H9 (cell line): Measurements from ENCODE around the gene ATPAF1. TPM values are rescaled to one million over a fixed set of nuclear protein-coding genes. Genes with fewer than 3 reads are reported as not detected.

Experiments used
- DNase-seq: peaks from one replicate; pipeline ENCODE4 v3.0.0-alpha.2; 2017
- H2AFZ ChIP-seq: one replicate; pipeline ENCODE4 v1.6.1; 2013; ENCODE audit warnings: mild to moderate bottlenecking, low read length, control low read depth, moderate library complexity
- H2AK5ac ChIP-seq: 2 replicates; pipeline ENCODE4 v1.6.1; 2013; ENCODE audit warnings: low read length, control low read depth, mixed read lengths; ENCODE audit not compliant: insufficient read length
- H2BK120ac ChIP-seq: one replicate; pipeline ENCODE4 v1.6.1; 2013; ENCODE audit warnings: low read depth, mild to moderate bottlenecking, low read length, control low read depth, inconsistent platforms; ENCODE audit not compliant: poor library complexity, severe bottlenecking
- H2BK12ac ChIP-seq: 2 replicates; pipeline ENCODE4 v1.6.1; 2013; ENCODE audit warnings: low read length, control low read depth, mixed read lengths, low read depth; ENCODE audit not compliant: insufficient read length
- H2BK15ac ChIP-seq: 2 replicates; pipeline ENCODE4 v1.6.1; 2013; ENCODE audit warnings: low read depth, low read length, control low read depth
- H2BK20ac ChIP-seq: one replicate; pipeline ENCODE4 v1.6.1; 2013; ENCODE audit warnings: low read depth, mild to moderate bottlenecking, low read length, control low read depth, inconsistent platforms; ENCODE audit not compliant: poor library complexity, severe bottlenecking
- H2BK5ac ChIP-seq: 2 replicates; pipeline ENCODE4 v1.6.1; 2013; ENCODE audit warnings: low read length, control low read depth, mixed read lengths; ENCODE audit not compliant: insufficient read length
- H3K14ac ChIP-seq: 2 replicates; pipeline ENCODE4 v1.6.1; 2013; ENCODE audit warnings: low read length, control low read depth; ENCODE audit not compliant: insufficient read depth
- H3K18ac ChIP-seq: 2 replicates; pipeline ENCODE4 v1.6.1; 2013; ENCODE audit warnings: low read depth, mild to moderate bottlenecking, mixed read lengths, low read length, control low read depth; ENCODE audit not compliant: insufficient read length
- H3K23ac ChIP-seq: 2 replicates; pipeline ENCODE4 v1.6.1; 2013; ENCODE audit warnings: low read length, control low read depth, mixed read lengths, low read depth; ENCODE audit not compliant: insufficient read length
- H3K23me2 ChIP-seq: 2 replicates; pipeline ENCODE4 v1.6.1; 2013; ENCODE audit warnings: low read depth, mild to moderate bottlenecking, mixed read lengths, low read length, control low read depth; ENCODE audit not compliant: insufficient read length, poor library complexity, severe bottlenecking
- H3K27ac ChIP-seq: 2 replicates; pipeline ENCODE4 v1.5.1; 2013; ENCODE audit warnings: low read length, control low read depth, mixed read lengths, low read depth; ENCODE audit not compliant: insufficient read length
- H3K27me3 ChIP-seq: 2 replicates; pipeline ENCODE4 v1.6.1; 2013; ENCODE audit warnings: low read length, control low read depth, inconsistent platforms; ENCODE audit not compliant: insufficient read depth
- H3K4ac ChIP-seq: 2 replicates; pipeline ENCODE4 v1.6.1; 2013; ENCODE audit warnings: low read depth, mild to moderate bottlenecking, control low read depth, inconsistent platforms, low read length, moderate library complexity
- H3K4me1 ChIP-seq: 2 replicates; pipeline ENCODE4 v1.6.1; 2013; ENCODE audit warnings: low read length, control low read depth, inconsistent platforms; ENCODE audit not compliant: insufficient read depth
- H3K4me2 ChIP-seq: 2 replicates; pipeline ENCODE4 v1.6.1; 2013; ENCODE audit warnings: low read length, control low read depth, mixed read lengths; ENCODE audit not compliant: insufficient read length, insufficient read depth
- H3K56ac ChIP-seq: 2 replicates; pipeline ENCODE4 v1.6.1; 2013; ENCODE audit warnings: low read depth, mild to moderate bottlenecking, mixed read lengths, low read length, control low read depth; ENCODE audit not compliant: insufficient read length
- H3K79me1 ChIP-seq: 2 replicates; pipeline ENCODE4 v1.6.1; 2013; ENCODE audit warnings: low read depth, mild to moderate bottlenecking, moderate library complexity, low read length, control low read depth, inconsistent platforms; ENCODE audit not compliant: insufficient read depth, poor library complexity, severe bottlenecking
- H3K79me2 ChIP-seq: 2 replicates; pipeline ENCODE4 v1.6.1; 2013; ENCODE audit warnings: low read length, control low read depth, inconsistent platforms; ENCODE audit not compliant: insufficient read depth
- H3K9ac ChIP-seq: 2 replicates; pipeline ENCODE4 v1.6.1; 2013; ENCODE audit warnings: low read length, control low read depth, mixed read lengths; ENCODE audit not compliant: insufficient read length; ENCODE audit errors: extremely low read depth
- H3K9me3 ChIP-seq: one replicate; pipeline ENCODE4 v1.6.1; 2013; ENCODE audit warnings: low read depth, low read length, inconsistent platforms; ENCODE audit not compliant: control insufficient read depth
- H3T11ph ChIP-seq: one replicate; pipeline ENCODE4 v1.6.1; 2013; ENCODE audit warnings: mild to moderate bottlenecking, low read length, control low read depth, inconsistent platforms
- H4K20me1 ChIP-seq: one replicate; pipeline ENCODE4 v1.6.1; 2013; ENCODE audit not compliant: control insufficient read depth, insufficient read length, insufficient read depth
- H4K5ac ChIP-seq: 2 replicates; pipeline ENCODE4 v1.6.1; 2013; ENCODE audit warnings: low read depth, mild to moderate bottlenecking, mixed read lengths, low read length, control low read depth; ENCODE audit not compliant: insufficient read length
- H4K8ac ChIP-seq: replicated peaks from 2 replicates; pipeline ENCODE4 v1.6.1; 2013; ENCODE audit warnings: low read length, control low read depth, mixed read lengths, low read depth; ENCODE audit not compliant: insufficient read length
- H4K91ac ChIP-seq: 2 replicates; pipeline ENCODE4 v1.6.1; 2013; ENCODE audit warnings: low read depth, mild to moderate bottlenecking, moderate library complexity, mixed read lengths, low read length, control low read depth; ENCODE audit not compliant: insufficient read length
- H3K27ac Mint-ChIP-seq, 3 experiments: 2 replicates in 2 of 3; 3 replicates in 1 of 3; pipeline ENCODE4 v1.8.0; 2020 to 2021; ENCODE audit warnings: mixed read lengths in 3 of 3, mild to moderate bottlenecking in 1 of 3, moderate library complexity in 1 of 3
- H3K27me3 Mint-ChIP-seq: 2 replicates; pipeline ENCODE4 v1.8.0; 2021; ENCODE audit warnings: low read depth, mild to moderate bottlenecking, moderate library complexity, mixed read lengths
- H3K36me3 Mint-ChIP-seq, 3 experiments: 2 replicates in 2 of 3; 3 replicates in 1 of 3; pipeline ENCODE4 v1.8.0; 2020 to 2021; ENCODE audit warnings: low read depth in 3 of 3, mixed read lengths in 3 of 3; ENCODE audit not compliant: insufficient read depth in 1 of 3
- H3K4me1 Mint-ChIP-seq, 2 experiments: 2 replicates each; pipeline ENCODE4 v1.8.0; 2020; ENCODE audit warnings: mixed read lengths in 2 of 2
- H3K4me3 Mint-ChIP-seq, 2 experiments: 2 replicates in 1 of 2; 3 replicates in 1 of 2; pipeline ENCODE4 v1.8.0; 2020 to 2021; ENCODE audit warnings: mild to moderate bottlenecking in 2 of 2, mixed read lengths in 2 of 2, moderate library complexity in 1 of 2
- H3K9me3 Mint-ChIP-seq, 2 experiments: 2 replicates in 1 of 2; 3 replicates in 1 of 2; pipeline ENCODE4 v1.8.0; 2020; ENCODE audit warnings: mild to moderate bottlenecking in 2 of 2, mixed read lengths in 2 of 2, moderate library complexity in 1 of 2
- WGBS: extraction: QIAGEN DNeasy Blood & Tissue Kit; methylation state at CpG from one replicate; pipeline ENCODE4 v1.1.7; 2013; ENCODE audit warnings: missing lambda C conversion rate, low lambda C conversion rate, mixed read lengths; ENCODE audit not compliant: insufficient read length; ENCODE audit errors: extremely low coverage; 5-methylcytosine and 5-hydroxymethylcytosine counted together
- total RNA-seq: library from RNA; stranded (reverse); gene quantifications from 2 replicates; pipeline ENCODE4 v1.2.1, GENCODE V29; 2021
- TF ChIP-seq, protein P1 (sequence below): fragments of 200-600 bp; sonication (generic); conservative IDR thresholded peaks from 3 replicates; pipeline ENCODE4 v1.8.0; 2021; ENCODE audit warnings: antibody characterized with exemption, mild to moderate bottlenecking

The ATPAF1 gene
- total RNA-seq, 1 experiment from 2014 or later: 57.3 TPM

DNA sequence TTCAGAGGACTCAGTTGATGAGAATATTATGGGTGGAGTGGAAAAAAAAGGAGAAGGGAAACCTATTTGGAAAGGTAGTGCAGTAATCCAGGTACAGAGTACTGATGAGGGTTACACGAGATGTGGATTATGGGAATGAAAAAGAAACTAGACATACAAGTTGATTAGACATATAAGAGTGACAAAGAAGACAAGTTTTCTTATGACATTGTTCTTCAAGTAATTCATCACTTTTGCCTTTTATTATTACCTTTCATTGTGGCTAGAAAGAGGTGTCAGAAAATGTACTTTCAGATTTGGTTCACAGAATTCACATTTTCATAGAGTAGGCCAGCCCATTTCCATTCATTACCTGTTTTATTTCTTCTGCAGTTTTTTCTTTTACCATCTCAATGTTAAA, 10.4 kb downstream of the ATPAF1 start:
- Histone ChIP-seq H3K79me2 (no peaks in the 10 kb centered on the region), H4K91ac (no peak overlapping the region), H3K56ac (no peak overlapping the region), H3K4me2 (no peak overlapping the region), H3K14ac (no peak overlapping the region), H3K4ac (no peak overlapping the region), H3K18ac (no peak overlapping the region), H4K20me1 (no peaks in the 10 kb centered on the region), H3K27ac (no peak overlapping the region), H2BK5ac (no peak overlapping the region), H2BK12ac (no peak overlapping the region), H4K5ac (no peak overlapping the region), H3K9ac (no peak overlapping the region), H2AFZ (no peak overlapping the region), H3K79me1 (no peaks in the 10 kb centered on the region), H3K9me3 (no peaks in the 10 kb centered on the region), H2BK20ac (no peak overlapping the region), H3K23me2 (no peaks in the 10 kb centered on the region), H3T11ph (no peak overlapping the region), H2BK120ac (no peak overlapping the region), H3K27me3 (no peaks in the 10 kb centered on the region), H3K4me1 (no peaks in the 10 kb centered on the region), H4K8ac (no peak overlapping the region), H2AK5ac (no peak overlapping the region), H2BK15ac (no peak overlapping the region), H3K23ac (no peak overlapping the region)
- no CpG with 5 or more reads among the region's 1 CpG for WGBS
- TF ChIP-seq, protein P1, sequence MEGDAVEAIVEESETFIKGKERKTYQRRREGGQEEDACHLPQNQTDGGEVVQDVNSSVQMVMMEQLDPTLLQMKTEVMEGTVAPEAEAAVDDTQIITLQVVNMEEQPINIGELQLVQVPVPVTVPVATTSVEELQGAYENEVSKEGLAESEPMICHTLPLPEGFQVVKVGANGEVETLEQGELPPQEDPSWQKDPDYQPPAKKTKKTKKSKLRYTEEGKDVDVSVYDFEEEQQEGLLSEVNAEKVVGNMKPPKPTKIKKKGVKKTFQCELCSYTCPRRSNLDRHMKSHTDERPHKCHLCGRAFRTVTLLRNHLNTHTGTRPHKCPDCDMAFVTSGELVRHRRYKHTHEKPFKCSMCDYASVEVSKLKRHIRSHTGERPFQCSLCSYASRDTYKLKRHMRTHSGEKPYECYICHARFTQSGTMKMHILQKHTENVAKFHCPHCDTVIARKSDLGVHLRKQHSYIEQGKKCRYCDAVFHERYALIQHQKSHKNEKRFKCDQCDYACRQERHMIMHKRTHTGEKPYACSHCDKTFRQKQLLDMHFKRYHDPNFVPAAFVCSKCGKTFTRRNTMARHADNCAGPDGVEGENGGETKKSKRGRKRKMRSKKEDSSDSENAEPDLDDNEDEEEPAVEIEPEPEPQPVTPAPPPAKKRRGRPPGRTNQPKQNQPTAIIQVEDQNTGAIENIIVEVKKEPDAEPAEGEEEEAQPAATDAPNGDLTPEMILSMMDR: no peak
- H3K27ac Mint-ChIP-seq: no peak overlapping the region
- DNase-seq: no peak
- no peaks in the 10 kb centered on the region for H3K27me3 Mint-ChIP-seq
- no peak overlapping the region for H3K4me3 Mint-ChIP-seq
- no peaks in the 10 kb centered on the region for H3K4me1 Mint-ChIP-seq
- H3K36me3 Mint-ChIP-seq: peaks cover 14 to 46% (median 36%) of the 10 kb centered on the region in 3 experiments; a peak in 6 of 7 replicates
- H3K9me3 Mint-ChIP-seq: no peaks in the 10 kb centered on the region; a peak in 1 of 5 replicates
